HG03196 (cell line): ENCODE data around the gene SLC7A8.

ENCODE experiments used
- ATAC-seq: cut with Tn5 transposase; IDR thresholded peaks from one replicate; pipeline ENCODE4 v1.9.1; 2021; ENCODE audit not compliant: unreplicated experiment

SLC7A8 gene

GRCh38 chr14:23183158-23183470 is 346 bp downstream of the SLC7A8 start:
- no peak for ATAC-seq

- no peak for ATAC-seq
Measured at GRCh38 chr14:23182372-23183157, 895 bp downstream of the SLC7A8 start.

GRCh38 chr14:23181946-23182345 is 1.5 kb downstream of the SLC7A8 start:
- ATAC-seq = no peak

- no peak for ATAC-seq
Measured at GRCh38 chr14:23181453-23181852, 2.0 kb downstream of the SLC7A8 start.

GRCh38 chr14:23177181-23177580 is 6.3 kb downstream of the SLC7A8 start:
- ATAC-seq = no peak

GRCh38 chr14:23175823-23176222 is 7.6 kb downstream of the SLC7A8 start:
- no peak for ATAC-seq

GRCh38 chr14:23174296-23175184 is 8.9 kb downstream of the SLC7A8 start:
- no peak for ATAC-seq

GRCh38 chr14:23173796-23174195 is 9.7 kb downstream of the SLC7A8 start:
- no peak for ATAC-seq

GRCh38 chr14:23173031-23173430 is 10.4 kb downstream of the SLC7A8 start:
- ATAC-seq = no peak

GRCh38 chr14:23172574-23172973 is 10.9 kb downstream of the SLC7A8 start:
- ATAC-seq = no peak

- ATAC-seq = no peak
Measured at GRCh38 chr14:23172096-23172495, 11.4 kb downstream of the SLC7A8 start.

GRCh38 chr14:23171222-23171975 is 12.1 kb downstream of the SLC7A8 start:
- ATAC-seq = no peak

- ATAC-seq = no peak
Measured at GRCh38 chr14:23169622-23170021, 13.8 kb downstream of the SLC7A8 start.

- no peak for ATAC-seq
Measured at GRCh38 chr14:23168246-23168645, 15.2 kb downstream of the SLC7A8 start.

- no peak for ATAC-seq
Measured at GRCh38 chr14:23167116-23167847, 16.2 kb downstream of the SLC7A8 start.

- ATAC-seq = no peak
Measured at GRCh38 chr14:23164949-23165348, 18.5 kb downstream of the SLC7A8 start.

GRCh38 chr14:23164250-23164649 is 19.2 kb downstream of the SLC7A8 start:
- ATAC-seq = no peak

GRCh38 chr14:23163830-23164229 is 19.6 kb downstream of the SLC7A8 start:
- ATAC-seq = no peak

GRCh38 chr14:23162800-23163199 is 20.7 kb downstream of the SLC7A8 start:
- ATAC-seq = no peak

GRCh38 chr14:23162005-23162404 is 21.5 kb downstream of the SLC7A8 start:
- no peak for ATAC-seq
